T-helper 2 cell treated with Interferon-gamma antibody and Interleukin-4, amounts not matched to agents 5 μg/mL and 100 μg/mL, for 36 hours (primary cell): ENCODE measurements around the gene PLET1.
A peak's percentile ranks its signal among the peaks of the same experiment; 100 is the strongest.

ENCODE experiments used
- DNase-seq: peaks from one replicate; pipeline ENCODE4 v3.0.0; 2021; ENCODE audit warnings: low spot score
- H3K27ac Mint-ChIP-seq: one replicate; pipeline ENCODE4 v1.8.0; 2021; ENCODE audit warnings: mild to moderate bottlenecking, mixed read lengths
- H3K27me3 Mint-ChIP-seq: one replicate; pipeline ENCODE4 v1.8.0; 2021; ENCODE audit warnings: low read depth, mixed read lengths
- H3K36me3 Mint-ChIP-seq: one replicate; pipeline ENCODE4 v1.8.0; 2021; ENCODE audit warnings: low read depth, mixed read lengths
- H3K4me1 Mint-ChIP-seq: one replicate; pipeline ENCODE4 v1.8.0; 2021; ENCODE audit warnings: low read depth, mixed read lengths
- H3K4me3 Mint-ChIP-seq: one replicate; pipeline ENCODE4 v1.8.0; 2022; ENCODE audit warnings: mild to moderate bottlenecking, moderate library complexity, mixed read lengths
- H3K9me3 Mint-ChIP-seq: one replicate; pipeline ENCODE4 v1.8.0; 2021; ENCODE audit warnings: mixed read lengths

The PLET1 gene

DNA sequence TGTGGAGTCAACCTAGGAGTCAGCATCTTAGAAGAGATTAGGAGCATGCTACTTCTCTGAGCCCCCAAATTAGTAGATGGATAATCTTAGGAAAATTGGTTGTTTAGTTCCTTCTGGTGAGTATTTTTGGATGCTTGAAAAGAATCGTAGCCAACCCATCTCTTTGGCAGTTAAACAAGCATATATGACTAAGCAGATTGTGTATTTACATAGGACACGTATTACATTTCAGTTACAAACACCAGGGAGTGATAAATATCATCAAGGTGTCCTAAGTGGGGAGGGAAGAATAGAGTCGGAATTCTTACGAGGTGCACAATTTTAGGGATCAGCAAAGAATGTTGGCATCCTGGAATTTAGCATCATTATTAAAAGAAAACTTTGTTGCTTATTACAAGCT is 13.5 kb downstream of the PLET1 start:
- no peak overlapping the region for H3K27ac Mint-ChIP-seq
- H3K4me3 Mint-ChIP-seq = no peak overlapping the region
- H3K27me3 Mint-ChIP-seq = no peaks in the 10 kb centered on the region
- H3K9me3 Mint-ChIP-seq = no peaks in the 10 kb centered on the region
- peaks cover 7% of the 10 kb centered on the region for H3K36me3 Mint-ChIP-seq
- no peaks in the 10 kb centered on the region for H3K4me1 Mint-ChIP-seq
- no peak for DNase-seq

DNA sequence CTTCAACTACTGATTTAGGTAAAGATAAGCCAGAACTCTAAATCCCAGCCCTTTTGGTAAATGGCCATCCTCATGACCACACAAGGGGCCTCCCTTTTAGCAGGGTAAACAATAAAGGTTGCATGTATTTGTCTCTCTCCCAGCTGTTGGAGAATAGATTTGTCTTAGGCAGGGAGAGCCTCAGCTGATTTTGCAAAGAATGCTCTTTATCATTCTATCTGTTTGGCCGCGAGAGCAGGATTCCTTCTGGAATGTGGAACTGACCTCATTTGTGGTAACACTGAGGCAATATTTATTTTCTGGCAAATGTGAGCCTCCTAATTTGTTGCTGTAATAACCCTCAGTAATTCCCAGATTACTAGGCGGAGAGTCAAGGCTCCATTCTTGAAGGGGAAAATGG is 19.2 kb downstream of the PLET1 start:
- no peaks in the 10 kb centered on the region for H3K27me3 Mint-ChIP-seq
- no peak for DNase-seq

DNA sequence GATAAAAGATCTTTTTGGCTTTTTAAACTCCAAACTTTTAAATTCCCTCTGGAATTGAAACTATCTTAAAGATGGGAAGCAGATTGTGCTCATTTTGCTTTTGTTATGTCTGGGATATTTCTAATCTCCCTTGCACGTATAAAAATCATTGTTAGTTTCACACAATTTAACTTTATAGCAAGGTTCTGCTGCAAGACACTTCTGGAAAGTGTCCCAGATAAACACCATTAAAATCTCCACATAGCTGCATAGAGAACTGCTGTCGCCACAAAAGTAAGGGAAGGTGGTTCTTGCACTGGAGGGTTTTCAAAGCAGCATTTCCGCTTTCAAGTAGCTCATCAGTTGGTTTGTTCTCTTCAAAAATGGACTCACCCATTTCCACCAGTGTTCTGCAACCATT is 22.6 kb downstream of the PLET1 start:
- Mint-ChIP-seq H3K27me3 (no peaks in the 10 kb centered on the region), H3K36me3 (peaks cover 32% of the 10 kb centered on the region), H3K9me3 (no peaks in the 10 kb centered on the region), H3K4me3 (no peak overlapping the region), H3K4me1 (no peaks in the 10 kb centered on the region), H3K27ac (no peak overlapping the region)
- no peak for DNase-seq

More for the DNA sequence above, 19.2 kb downstream of the PLET1 start:
- no peaks in the 10 kb centered on the region for H3K9me3 Mint-ChIP-seq
- H3K36me3 Mint-ChIP-seq = peaks cover 24% of the 10 kb centered on the region
- no peak overlapping the region for H3K27ac Mint-ChIP-seq
- no peaks in the 10 kb centered on the region for H3K4me1 Mint-ChIP-seq
- no peak overlapping the region for H3K4me3 Mint-ChIP-seq

DNA sequence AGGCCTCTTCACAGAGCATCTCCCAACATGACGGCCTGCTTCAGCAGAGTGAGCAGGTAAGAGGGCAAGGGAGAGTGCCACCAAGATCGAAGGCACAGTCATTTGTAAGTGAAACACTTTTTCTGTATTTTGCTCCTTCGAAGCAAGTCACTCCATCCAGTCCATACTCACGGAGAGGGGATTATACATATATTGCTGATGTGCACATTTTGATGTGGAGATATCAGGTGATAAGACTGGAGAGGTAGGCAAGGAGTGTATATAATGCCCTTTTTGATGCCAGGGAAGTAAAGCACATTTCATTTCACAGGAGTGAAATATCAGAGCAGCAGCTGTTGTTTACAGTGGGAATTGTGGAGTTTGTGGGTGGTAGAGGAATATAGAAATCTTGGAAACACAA is 23.2 kb downstream of the PLET1 start:
- Mint-ChIP-seq H3K27ac (no peak overlapping the region), H3K4me3 (no peak overlapping the region), H3K9me3 (no peaks in the 10 kb centered on the region), H3K4me1 (no peaks in the 10 kb centered on the region), H3K27me3 (no peaks in the 10 kb centered on the region), H3K36me3 (peaks cover 28% of the 10 kb centered on the region)
- no peak for DNase-seq

DNA sequence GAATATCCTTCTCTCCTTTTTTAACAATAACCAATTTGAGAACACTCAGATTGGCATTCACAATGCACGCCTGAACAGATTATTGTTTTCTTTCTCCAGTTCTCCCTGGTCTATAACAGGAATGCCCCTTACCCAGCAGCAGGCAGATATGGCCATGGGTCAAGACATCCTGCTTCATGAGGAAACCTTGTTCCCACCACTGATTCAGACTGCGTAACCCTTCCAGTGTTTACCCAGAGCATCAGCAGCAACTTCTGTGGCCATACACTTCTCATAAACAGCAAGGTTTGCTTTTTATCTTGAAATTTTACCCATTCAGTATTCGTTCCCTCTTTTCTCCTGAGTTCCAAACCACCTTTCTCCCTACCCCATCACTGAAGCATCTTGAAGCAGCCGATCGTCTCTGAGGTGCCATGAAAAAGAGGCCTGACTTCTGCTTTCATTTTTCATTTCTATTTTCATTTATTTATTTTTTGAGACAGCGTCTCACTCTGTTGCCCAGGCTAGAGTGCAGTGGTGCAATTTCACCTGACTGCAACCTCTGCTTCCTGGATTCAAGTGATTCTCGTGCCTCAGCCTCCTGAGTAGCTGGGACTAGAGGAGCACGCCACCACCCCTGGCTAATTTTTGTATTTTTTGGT is 24.8 kb downstream of the PLET1 start:
- Mint-ChIP-seq H3K27ac (no peak overlapping the region), H3K36me3 (peaks cover 38% of the 10 kb centered on the region), H3K9me3 (no peaks in the 10 kb centered on the region), H3K4me3 (no peak overlapping the region), H3K4me1 (peaks cover 2% of the 10 kb centered on the region), H3K27me3 (no peaks in the 10 kb centered on the region)
- no peak for DNase-seq

DNA sequence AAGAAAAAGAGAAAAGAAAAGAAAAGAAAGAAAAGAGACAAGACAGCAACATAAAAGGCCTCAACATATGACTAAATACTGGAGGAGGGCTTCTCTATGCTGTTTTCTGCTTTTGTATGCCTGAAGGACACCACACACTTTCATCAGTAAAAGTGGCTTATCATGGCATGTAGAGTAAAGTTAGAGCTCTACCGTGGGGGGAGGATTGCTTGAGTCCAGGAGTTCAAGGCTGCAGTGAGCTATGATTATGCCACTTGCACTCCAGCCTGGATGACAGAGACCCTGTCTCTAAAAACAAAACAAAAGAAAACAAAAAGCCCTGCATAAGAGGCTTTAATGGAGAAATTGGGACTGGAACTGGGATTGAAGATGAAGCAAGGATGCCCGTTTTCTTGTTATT is 28.7 kb downstream of the PLET1 start:
- Mint-ChIP-seq H3K4me3 (no peak overlapping the region), H3K4me1 (peaks cover 17% of the 10 kb centered on the region), H3K27me3 (no peaks in the 10 kb centered on the region), H3K27ac (no peak overlapping the region), H3K36me3 (peaks cover 51% of the 10 kb centered on the region), H3K9me3 (no peaks in the 10 kb centered on the region)
- no peak for DNase-seq

DNA sequence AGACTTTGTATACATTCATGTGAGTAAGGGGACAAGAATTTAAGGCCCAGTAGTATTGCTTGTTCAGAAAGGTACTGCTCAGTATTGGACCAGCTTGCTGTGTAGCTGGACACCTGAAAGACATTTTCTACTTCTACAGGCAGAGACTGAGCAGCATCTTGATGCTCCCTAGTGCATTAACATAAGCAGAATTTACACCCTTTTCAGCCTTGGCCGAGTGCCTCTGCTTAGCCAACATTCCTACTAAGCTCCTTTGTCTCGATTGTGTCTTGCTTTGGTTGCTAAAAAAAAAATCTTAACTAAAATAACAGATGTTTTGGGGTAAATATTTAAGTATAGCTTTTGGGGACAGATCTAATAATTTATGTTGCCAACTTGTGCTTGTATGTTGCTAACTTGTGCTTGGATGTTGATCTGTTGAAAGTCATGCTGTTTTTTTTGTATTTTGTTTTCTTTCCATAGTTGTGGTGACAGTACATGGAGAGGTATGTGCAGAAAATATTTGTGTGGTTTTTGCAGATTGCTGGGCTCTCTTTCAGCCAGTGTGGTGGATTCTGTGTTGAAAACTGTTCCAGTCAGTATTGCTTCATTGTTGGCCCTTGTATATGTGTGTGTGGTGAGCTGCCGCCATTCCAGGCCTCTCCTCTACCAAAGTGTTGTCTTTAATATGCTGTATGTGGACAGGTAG is 30.8 kb downstream of the PLET1 start:
- Mint-ChIP-seq H3K4me1 (peaks cover 21% of the 10 kb centered on the region), H3K9me3 (no peaks in the 10 kb centered on the region), H3K4me3 (no peak overlapping the region), H3K27ac (no peak overlapping the region), H3K36me3 (peaks cover 38% of the 10 kb centered on the region), H3K27me3 (no peaks in the 10 kb centered on the region)
- no peak for DNase-seq

DNA sequence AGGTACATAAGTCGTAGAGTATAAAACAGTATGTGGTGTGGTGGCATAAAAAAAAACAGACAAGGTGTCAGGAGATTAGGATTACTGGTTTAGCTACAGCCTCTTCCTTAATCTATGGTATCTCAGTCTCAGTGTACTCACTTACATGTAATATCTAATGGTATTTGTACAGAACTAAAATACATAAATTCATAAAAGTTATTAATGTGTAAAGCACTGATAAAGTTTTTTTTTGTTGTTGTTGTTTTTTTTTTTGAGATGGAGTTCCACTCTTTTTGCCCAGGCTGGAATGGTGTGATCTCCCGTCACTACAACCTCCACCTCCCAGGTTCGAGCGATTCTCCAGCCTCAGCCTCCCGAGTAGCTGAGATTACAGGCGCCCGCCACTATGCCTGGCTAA is 31.5 kb downstream of the PLET1 start:
- Mint-ChIP-seq H3K27me3 (no peaks in the 10 kb centered on the region), H3K27ac (no peak overlapping the region), H3K9me3 (no peaks in the 10 kb centered on the region), H3K4me1 (peaks cover 21% of the 10 kb centered on the region), H3K4me3 (no peak overlapping the region), H3K36me3 (peaks cover 38% of the 10 kb centered on the region)
- no peak for DNase-seq

DNA sequence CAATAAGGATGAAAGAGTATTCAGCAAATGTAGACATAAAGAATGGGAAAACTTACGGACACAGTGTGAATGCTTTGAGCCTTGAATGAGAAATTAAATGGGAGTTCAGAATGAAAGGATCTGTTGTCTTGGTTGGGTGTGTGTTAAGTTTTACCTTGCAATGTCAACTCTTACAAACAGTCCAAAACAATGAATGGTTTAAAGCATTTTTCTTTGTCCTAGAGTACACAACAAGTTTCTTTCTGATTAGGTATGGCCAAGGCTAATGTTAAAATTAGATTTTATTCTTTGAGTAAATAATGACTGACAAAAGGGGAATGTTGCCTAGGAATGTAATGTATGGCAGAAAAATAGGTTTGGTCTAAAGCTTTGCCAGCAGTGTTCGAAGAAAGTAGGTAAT is 32.0 kb downstream of the PLET1 start:
- Mint-ChIP-seq H3K27ac (no peak overlapping the region), H3K9me3 (no peaks in the 10 kb centered on the region), H3K36me3 (peaks cover 36% of the 10 kb centered on the region), H3K4me1 (peaks cover 23% of the 10 kb centered on the region), H3K4me3 (no peak overlapping the region), H3K27me3 (no peaks in the 10 kb centered on the region)
- no peak for DNase-seq

DNA sequence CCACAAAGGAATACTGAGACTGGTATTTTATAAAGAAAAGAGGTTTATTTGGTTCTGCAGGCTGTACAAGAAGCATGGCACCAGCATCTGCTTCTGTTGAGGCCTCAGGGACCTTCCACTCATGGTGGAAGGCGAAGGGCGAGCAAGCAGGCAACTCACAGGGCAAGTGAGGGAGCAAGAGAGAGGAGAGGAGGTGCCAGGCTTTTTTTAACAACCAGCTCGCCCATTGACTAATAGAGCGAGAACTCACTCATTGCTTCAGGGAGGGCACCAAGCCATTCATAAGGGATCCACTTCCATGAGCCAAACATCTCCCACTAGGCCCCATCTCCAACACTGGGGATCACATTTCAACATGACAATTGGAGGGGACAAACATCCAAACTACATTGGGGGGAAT is 33.2 kb downstream of the PLET1 start:
- peaks cover 36% of the 10 kb centered on the region for H3K36me3 Mint-ChIP-seq
- H3K9me3 Mint-ChIP-seq = no peaks in the 10 kb centered on the region
- peaks cover 28% of the 10 kb centered on the region for H3K4me1 Mint-ChIP-seq
- no peaks in the 10 kb centered on the region for H3K27me3 Mint-ChIP-seq
- H3K27ac Mint-ChIP-seq = peak overlapping the region; percentile 93
- DNase-seq = no peak
- H3K4me3 Mint-ChIP-seq = peak overlapping the region; percentile 86

DNA sequence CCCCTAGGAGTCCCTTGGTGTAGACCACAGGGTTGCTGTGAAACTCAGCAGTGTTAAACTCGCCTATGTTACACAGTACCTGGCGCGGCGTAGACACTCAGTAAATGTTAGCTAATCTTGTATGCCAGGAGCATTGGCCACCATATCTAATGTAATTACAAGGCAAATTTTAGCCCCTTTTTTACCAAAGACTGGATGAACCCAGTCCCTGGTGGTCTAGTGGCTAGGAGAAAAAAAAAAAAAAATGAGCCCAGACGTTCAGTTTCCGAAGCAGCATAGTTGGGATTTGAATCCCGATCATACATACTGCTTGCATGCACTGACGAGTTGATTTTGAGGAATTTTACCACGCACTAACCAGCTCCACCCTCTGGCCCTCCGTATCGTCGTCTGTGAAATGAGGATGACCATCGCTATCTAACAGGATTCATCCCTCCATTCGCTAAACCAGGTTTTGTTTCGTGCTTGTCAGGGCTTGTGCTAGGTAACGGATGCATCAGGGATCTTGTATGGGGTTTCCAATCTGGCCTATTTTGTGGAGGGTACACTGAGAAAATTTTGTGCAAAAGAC is 33.7 kb downstream of the PLET1 start:
- peaks cover 33% of the 10 kb centered on the region for H3K36me3 Mint-ChIP-seq
- H3K4me1 Mint-ChIP-seq = peaks cover 27% of the 10 kb centered on the region
- peak overlapping the region; percentile 93 for H3K27ac Mint-ChIP-seq
- no peaks in the 10 kb centered on the region for H3K27me3 Mint-ChIP-seq
- H3K4me3 Mint-ChIP-seq = peak overlapping the region; percentile 86
- no peak for DNase-seq
- H3K9me3 Mint-ChIP-seq = no peaks in the 10 kb centered on the region

DNA sequence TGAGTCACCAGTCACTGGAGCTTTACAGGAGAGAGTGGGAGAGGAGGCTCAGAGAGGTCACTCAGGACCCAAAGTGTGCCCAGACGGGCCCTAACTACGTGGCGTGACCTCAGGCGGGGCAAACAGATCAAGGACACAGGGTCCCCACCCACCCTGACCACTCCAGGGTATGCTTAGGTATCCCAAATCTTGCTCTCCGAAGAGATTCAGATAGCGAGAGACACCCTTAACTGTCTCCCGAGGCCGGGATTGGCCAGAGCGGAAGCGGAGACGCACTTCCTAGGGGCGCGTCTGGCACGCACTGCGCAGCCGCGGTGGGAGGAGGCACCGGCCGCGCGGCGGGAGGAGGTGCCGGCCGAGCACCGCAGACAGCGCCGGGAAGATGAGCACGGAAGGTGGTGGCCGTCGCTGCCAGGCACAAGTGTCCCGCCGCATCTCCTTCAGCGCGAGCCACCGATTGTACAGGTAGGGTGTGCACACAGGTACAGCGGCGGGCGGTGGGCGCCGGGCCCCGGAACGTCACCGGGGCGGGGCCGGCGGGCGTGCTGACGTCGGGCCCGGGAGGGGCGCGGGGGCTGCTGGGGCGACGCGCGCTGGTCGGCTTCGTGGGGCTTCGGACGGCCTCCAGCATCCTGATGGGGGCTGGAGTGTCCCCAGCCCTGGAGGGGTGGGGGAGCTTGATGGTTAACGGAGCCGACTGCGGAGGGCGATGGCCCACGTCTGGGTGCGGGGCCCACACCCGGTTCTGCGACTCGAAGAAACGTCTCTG is 34.4 kb downstream of the PLET1 start, which contains the start of gene PTS:
TSS of gene PTS (plus strand) at position 367 of the 769 bp plus-strand sequence. CDS start at position 383, 16 bp downstream.
- peaks cover 26% of the 10 kb centered on the region for H3K36me3 Mint-ChIP-seq
- H3K9me3 Mint-ChIP-seq = no peaks in the 10 kb centered on the region
- peaks cover 28% of the 10 kb centered on the region for H3K4me1 Mint-ChIP-seq
- no peaks in the 10 kb centered on the region for H3K27me3 Mint-ChIP-seq
- peak within 1 kb of the TSS; percentile 93 for H3K27ac Mint-ChIP-seq
- H3K4me3 Mint-ChIP-seq = peak within 1 kb of the TSS; percentile 86
- DNase-seq = peak; percentile 86

DNA sequence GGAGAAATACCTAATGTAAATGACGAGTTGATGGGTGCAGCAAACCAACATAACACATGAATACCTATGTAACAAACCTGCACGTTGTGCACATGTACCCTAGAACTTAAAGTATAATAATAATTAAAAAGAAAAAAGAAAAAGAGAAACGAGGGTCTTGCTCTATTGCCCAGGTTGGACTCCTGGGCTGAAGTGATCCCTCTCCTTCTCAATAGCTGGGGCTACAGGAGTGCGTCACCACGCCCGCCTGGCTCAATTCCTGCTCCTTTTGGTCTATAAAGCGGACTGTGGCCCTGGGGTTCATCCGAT is 35.0 kb downstream of the PLET1 start:
- Mint-ChIP-seq H3K36me3 (peaks cover 22% of the 10 kb centered on the region), H3K9me3 (no peaks in the 10 kb centered on the region), H3K4me3 (peak overlapping the region; percentile 86), H3K27ac (peak overlapping the region; percentile 93), H3K4me1 (peaks cover 29% of the 10 kb centered on the region), H3K27me3 (no peaks in the 10 kb centered on the region)
- DNase-seq = no peak
